HepG2 (cell line): ENCODE results near the gene MBLAC1. TPM values are rescaled to one million over a fixed set of nuclear protein-coding genes. Genes with fewer than 3 reads are reported as not detected.
A peak's percentile ranks its signal among the peaks of the same experiment; 100 is the strongest.

Source experiments
- CHD2 ChIP-seq: IDR thresholded peaks from 2 replicates; pipeline ENCODE4 v1.6.1; 2011; ENCODE audit warnings: low read depth, low read length, improper control_type of control experiment
- KDM4B ChIP-seq: sonication (generic); formaldehyde crosslinking; IDR thresholded peaks from 2 replicates; pipeline ENCODE4 v1.4.0; 2020; ENCODE audit warnings: missing genetic modification reagents
- NFE2 ChIP-seq: sonication (generic); formaldehyde crosslinking; IDR thresholded peaks from 2 replicates; pipeline ENCODE4 v1.4.0; 2020; ENCODE audit warnings: missing genetic modification reagents
- PAX8 ChIP-seq: sonication (generic); formaldehyde crosslinking; IDR thresholded peaks from 2 replicates; pipeline ENCODE4 v1.8.0; 2022; ENCODE audit warnings: mild to moderate bottlenecking, missing genetic modification reagents, borderline replicate concordance
- YEATS4 ChIP-seq: sonication (generic); formaldehyde crosslinking; IDR thresholded peaks from 2 replicates; pipeline ENCODE4 v1.4.0; 2020; ENCODE audit warnings: missing genetic modification reagents, borderline replicate concordance
- ZFP90 ChIP-seq: sonication (generic); formaldehyde crosslinking; IDR thresholded peaks from 2 replicates; pipeline ENCODE4 v1.8.0; 2022; ENCODE audit warnings: missing genetic modification reagents, mild to moderate bottlenecking, inconsistent platforms, borderline replicate concordance
- ZNF24 ChIP-seq: fragments of 450-650 bp; IDR thresholded peaks from 2 replicates; pipeline ENCODE4 v1.6.1; 2017; ENCODE audit warnings: antibody characterized with exemption, mild to moderate bottlenecking
- ZNF263 ChIP-seq: sonication (generic); formaldehyde crosslinking; IDR thresholded peaks from 2 replicates; pipeline ENCODE4 v1.4.0; 2020; ENCODE audit warnings: missing genetic modification reagents
- ZNF451 ChIP-seq: sonication (generic); formaldehyde crosslinking; IDR thresholded peaks from 2 replicates; pipeline ENCODE4 v1.5.0; 2020; ENCODE audit warnings: mild to moderate bottlenecking, missing genetic modification reagents
- ZNF496 ChIP-seq: sonication (generic); formaldehyde crosslinking; IDR thresholded peaks from 2 replicates; pipeline ENCODE4 v1.8.1; 2023; ENCODE audit warnings: mild to moderate bottlenecking, moderate library complexity, missing genetic modification reagents; ENCODE audit not compliant: insufficient replicate concordance
- polyA plus RNA-seq, 8 experiments: library from polyadenylated mRNA; depleted of rRNA in 3 of 8; stranded (reverse) in 7 of 8; unstranded in 1 of 8; fragments of >200 nt; fragmentation: Illumina TruSeq in 4 of 8; extraction: Trizol in 4 of 8; gene quantifications; 2 replicates each; pipeline versions ENCODE4 v1.2.1 to v1.2.3, GENCODE V29; 2011 to 2016; ENCODE audit warnings: low read depth in 4 of 8, missing spikeins in 1 of 8, mixed read lengths in 1 of 8; ENCODE audit not compliant: insufficient read depth in 1 of 8
- total RNA-seq, 5 experiments: library from RNA; depleted of rRNA; stranded (reverse); fragments of >200 nt; fragmentation: Illumina TruSeq; extraction: Trizol; gene quantifications; 2 replicates each; pipeline ENCODE4 v1.2.3, GENCODE V29; 2016; ENCODE audit warnings: low read depth in 1 of 5
- TF ChIP-seq, protein P1 (sequence below), 2 experiments: IDR thresholded peaks; 2 replicates each; pipeline ENCODE4 v1.6.1; 2011 to 2012; ENCODE audit warnings: low read length in 2 of 2, borderline replicate concordance in 1 of 2, low read depth in 1 of 2, mild to moderate bottlenecking in 1 of 2, moderate library complexity in 1 of 2
- TF ChIP-seq, protein P2 (sequence below): sonication (generic); formaldehyde crosslinking; IDR thresholded peaks from 2 replicates; pipeline ENCODE4 v1.4.0; 2020; ENCODE audit warnings: mild to moderate bottlenecking, missing genetic modification reagents
- TF ChIP-seq, protein P3 (sequence below): sonication (generic); formaldehyde crosslinking; conservative IDR thresholded peaks from 2 replicates; pipeline ENCODE4 v1.4.0; 2020; ENCODE audit warnings: missing genetic modification reagents
- TF ChIP-seq, protein P4 (sequence below): IDR thresholded peaks from 2 replicates; pipeline ENCODE4 v1.6.1; 2012; ENCODE audit warnings: low read length, improper control_type of control experiment
- TF ChIP-seq, protein P5 (sequence below): IDR thresholded peaks from 2 replicates; pipeline ENCODE4 v1.6.1; 2016; ENCODE audit warnings: missing compliant biosample characterization, missing genetic modification reagents, borderline replicate concordance

MBLAC1 gene
- total and polyA plus RNA-seq, 2 of the 13 experiments (the other 11 are each of a cell fraction or from before 2014, with no cell fraction given): 0.79 to 2.1 TPM

DNA sequence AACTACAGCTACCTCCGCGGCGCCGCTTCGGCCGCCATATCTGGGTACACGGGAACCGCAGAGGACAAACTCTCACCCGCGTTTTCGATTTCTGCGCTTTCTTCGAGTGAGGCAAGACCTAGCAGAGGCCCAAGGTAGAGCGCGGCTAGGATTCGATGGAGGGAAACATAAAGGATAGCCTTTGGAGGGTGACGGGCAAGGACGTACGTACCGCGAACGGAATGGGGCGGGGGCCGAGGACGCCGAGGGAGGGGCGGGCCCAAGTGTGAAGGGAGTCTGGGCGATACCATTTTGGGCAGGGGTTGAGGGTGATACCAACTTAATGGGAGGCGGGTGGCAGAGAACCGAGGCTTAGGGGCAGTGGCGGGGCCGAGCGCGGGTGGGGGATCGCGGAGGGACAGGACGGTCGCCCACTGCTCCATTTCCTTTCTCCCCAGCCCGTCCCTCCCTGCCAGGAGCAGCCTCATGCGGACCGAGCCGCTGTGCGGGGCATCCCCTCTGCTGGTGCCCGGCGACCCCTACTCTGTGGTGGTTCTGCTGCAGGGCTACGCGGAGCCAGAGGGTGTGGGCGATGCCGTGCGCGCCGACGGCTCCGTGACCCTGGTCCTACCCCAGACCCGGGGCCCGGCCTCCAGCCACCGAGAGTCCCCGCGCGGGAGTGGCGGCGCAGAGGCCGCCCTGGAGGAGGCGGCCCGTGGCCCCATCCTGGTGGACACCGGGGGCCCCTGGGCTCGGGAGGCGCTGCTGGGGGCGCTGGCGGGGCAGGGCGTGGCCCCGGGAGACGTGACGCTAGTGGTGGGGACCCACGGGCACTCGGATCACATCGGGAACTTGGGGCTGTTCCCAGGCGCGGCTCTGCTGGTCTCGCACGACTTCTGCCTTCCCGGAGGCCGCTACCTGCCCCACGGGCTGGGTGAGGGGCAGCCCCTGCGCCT, at the start of gene MBLAC1 (continued):
- TF ChIP-seq, protein P1, sequence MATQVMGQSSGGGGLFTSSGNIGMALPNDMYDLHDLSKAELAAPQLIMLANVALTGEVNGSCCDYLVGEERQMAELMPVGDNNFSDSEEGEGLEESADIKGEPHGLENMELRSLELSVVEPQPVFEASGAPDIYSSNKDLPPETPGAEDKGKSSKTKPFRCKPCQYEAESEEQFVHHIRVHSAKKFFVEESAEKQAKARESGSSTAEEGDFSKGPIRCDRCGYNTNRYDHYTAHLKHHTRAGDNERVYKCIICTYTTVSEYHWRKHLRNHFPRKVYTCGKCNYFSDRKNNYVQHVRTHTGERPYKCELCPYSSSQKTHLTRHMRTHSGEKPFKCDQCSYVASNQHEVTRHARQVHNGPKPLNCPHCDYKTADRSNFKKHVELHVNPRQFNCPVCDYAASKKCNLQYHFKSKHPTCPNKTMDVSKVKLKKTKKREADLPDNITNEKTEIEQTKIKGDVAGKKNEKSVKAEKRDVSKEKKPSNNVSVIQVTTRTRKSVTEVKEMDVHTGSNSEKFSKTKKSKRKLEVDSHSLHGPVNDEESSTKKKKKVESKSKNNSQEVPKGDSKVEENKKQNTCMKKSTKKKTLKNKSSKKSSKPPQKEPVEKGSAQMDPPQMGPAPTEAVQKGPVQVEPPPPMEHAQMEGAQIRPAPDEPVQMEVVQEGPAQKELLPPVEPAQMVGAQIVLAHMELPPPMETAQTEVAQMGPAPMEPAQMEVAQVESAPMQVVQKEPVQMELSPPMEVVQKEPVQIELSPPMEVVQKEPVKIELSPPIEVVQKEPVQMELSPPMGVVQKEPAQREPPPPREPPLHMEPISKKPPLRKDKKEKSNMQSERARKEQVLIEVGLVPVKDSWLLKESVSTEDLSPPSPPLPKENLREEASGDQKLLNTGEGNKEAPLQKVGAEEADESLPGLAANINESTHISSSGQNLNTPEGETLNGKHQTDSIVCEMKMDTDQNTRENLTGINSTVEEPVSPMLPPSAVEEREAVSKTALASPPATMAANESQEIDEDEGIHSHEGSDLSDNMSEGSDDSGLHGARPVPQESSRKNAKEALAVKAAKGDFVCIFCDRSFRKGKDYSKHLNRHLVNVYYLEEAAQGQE (IDR thresholded peaks at IDR 0.05; ENCODE audit: borderline replicate concordance in 1 of 2, low read depth in 1 of 2, low read length in 2 of 2): peak in 1 of 2 experiments; percentile 22; a peak in 1 of 4 replicates
- TF ChIP-seq ZNF263 (no peak; the same call in none of the 2 replicates), PAX8 (CRISPR knock-in tag) (no peak), KDM4B (CRISPR knock-in tag) (no peak), CHD2 (0 out of 2 replicates have a peak, but pooled peaks have one; percentile 44), YEATS4 (CRISPR knock-in tag) (peak; percentile 61; the same call in 1 of the 2 replicates), ZNF24 (no peak), ZNF451 (CRISPR knock-in tag) (no peak), ZFP90 (CRISPR knock-in tag) (no peak; the same call in 1 of the 2 replicates), ZNF496 (CRISPR knock-in tag) (no peak), NFE2 (CRISPR knock-in tag) (no peak)
- TF ChIP-seq, protein P2, sequence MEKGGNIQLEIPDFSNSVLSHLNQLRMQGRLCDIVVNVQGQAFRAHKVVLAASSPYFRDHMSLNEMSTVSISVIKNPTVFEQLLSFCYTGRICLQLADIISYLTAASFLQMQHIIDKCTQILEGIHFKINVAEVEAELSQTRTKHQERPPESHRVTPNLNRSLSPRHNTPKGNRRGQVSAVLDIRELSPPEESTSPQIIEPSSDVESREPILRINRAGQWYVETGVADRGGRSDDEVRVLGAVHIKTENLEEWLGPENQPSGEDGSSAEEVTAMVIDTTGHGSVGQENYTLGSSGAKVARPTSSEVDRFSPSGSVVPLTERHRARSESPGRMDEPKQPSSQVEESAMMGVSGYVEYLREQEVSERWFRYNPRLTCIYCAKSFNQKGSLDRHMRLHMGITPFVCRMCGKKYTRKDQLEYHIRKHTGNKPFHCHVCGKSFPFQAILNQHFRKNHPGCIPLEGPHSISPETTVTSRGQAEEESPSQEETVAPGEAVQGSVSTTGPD (CRISPR knock-in tag): no peak; the same call in 1 of the 2 replicates
- TF ChIP-seq, protein P3, sequence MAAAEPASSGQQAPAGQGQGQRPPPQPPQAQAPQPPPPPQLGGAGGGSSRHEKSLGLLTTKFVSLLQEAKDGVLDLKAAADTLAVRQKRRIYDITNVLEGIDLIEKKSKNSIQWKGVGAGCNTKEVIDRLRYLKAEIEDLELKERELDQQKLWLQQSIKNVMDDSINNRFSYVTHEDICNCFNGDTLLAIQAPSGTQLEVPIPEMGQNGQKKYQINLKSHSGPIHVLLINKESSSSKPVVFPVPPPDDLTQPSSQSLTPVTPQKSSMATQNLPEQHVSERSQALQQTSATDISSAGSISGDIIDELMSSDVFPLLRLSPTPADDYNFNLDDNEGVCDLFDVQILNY: no peak
- TF ChIP-seq, protein P4, sequence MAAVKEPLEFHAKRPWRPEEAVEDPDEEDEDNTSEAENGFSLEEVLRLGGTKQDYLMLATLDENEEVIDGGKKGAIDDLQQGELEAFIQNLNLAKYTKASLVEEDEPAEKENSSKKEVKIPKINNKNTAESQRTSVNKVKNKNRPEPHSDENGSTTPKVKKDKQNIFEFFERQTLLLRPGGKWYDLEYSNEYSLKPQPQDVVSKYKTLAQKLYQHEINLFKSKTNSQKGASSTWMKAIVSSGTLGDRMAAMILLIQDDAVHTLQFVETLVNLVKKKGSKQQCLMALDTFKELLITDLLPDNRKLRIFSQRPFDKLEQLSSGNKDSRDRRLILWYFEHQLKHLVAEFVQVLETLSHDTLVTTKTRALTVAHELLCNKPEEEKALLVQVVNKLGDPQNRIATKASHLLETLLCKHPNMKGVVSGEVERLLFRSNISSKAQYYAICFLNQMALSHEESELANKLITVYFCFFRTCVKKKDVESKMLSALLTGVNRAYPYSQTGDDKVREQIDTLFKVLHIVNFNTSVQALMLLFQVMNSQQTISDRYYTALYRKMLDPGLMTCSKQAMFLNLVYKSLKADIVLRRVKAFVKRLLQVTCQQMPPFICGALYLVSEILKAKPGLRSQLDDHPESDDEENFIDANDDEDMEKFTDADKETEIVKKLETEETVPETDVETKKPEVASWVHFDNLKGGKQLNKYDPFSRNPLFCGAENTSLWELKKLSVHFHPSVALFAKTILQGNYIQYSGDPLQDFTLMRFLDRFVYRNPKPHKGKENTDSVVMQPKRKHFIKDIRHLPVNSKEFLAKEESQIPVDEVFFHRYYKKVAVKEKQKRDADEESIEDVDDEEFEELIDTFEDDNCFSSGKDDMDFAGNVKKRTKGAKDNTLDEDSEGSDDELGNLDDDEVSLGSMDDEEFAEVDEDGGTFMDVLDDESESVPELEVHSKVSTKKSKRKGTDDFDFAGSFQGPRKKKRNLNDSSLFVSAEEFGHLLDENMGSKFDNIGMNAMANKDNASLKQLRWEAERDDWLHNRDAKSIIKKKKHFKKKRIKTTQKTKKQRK: no peak
- TF ChIP-seq, protein P5, sequence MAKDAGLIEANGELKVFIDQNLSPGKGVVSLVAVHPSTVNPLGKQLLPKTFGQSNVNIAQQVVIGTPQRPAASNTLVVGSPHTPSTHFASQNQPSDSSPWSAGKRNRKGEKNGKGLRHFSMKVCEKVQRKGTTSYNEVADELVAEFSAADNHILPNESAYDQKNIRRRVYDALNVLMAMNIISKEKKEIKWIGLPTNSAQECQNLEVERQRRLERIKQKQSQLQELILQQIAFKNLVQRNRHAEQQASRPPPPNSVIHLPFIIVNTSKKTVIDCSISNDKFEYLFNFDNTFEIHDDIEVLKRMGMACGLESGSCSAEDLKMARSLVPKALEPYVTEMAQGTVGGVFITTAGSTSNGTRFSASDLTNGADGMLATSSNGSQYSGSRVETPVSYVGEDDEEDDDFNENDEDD (CRISPR knock-in tag): peak; percentile 57
